HG03575 (cell line): Measurements from ENCODE around the gene TBL3.

ENCODE experiments used
- ATAC-seq: cut with Tn5 transposase; IDR thresholded peaks from one replicate; pipeline ENCODE4 v1.9.1; 2021; ENCODE audit not compliant: unreplicated experiment, insufficient number of reproducible peaks, low FRiP score; ENCODE audit errors: extremely low read depth

Gene TBL3

DNA sequence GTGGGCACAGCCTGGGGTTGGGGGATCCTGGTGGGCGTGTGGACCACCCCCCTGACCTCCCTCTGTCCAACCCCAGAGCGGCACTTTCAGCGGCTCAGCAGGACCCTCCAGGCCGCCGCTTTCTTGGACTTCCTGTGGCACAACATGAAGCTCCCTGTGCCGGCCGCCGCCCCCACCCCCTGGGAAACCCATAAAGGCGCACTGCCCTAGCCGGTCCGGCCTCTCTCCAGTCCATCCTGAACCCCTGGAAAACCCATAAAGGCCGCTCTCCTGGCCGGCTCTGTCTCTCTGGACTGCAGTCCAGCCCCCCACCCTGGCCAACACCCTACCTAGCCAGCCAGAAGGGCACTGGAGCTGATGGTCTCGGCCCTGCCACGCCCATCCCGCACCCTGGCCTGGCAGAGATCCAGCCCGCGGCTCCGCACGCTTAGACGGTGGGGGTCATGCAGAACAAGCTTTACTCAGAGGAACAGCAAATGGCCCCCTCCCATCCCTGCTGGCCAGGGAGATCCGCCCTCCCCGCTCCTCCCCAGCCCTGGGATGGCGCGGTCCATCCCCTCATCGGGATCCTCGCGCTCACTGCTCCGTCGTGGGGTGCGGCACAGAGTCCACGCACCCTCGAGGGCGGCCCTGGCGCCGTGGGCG lies 6.7 kb downstream of the TBL3 start:
- ATAC-seq, result no peak

DNA sequence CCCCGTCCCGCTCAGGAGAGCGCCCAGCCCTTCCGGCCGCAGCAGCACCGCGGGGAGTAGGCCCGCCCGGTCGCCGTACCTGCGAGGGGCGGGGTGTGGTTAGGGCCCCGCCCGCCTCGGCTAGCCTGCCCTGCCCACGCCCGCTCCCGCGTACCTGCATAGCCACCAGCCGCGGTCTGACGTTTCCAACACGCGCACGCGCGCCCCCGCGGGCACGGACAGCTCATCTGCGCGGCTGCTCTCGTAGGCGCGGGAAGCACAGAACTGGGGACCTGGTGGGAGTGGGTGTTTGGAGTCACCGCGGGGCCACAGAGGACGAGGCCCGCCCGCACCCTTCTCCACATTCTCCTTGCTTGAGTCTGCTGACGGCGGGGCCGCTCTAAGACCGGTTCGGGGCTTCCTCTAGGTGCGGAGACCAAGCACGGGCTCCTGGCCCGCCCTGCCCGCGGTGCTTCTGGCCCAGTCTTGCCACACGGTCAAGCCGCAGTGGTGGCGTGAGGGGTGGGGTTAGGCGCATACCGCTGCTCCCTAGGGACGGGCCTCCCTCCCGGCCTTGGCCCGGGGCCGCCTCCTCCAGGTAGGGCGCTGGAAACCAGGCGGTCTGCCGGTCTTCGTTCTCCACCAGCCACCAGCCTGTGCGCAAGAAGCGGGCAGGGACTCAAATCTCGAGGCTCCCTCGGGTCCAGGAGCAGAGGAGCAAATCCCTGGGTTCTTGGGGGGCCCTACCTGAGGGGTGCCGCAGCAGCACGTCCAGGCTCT lies 7.6 kb downstream of the TBL3 start:
- no peak for ATAC-seq

DNA sequence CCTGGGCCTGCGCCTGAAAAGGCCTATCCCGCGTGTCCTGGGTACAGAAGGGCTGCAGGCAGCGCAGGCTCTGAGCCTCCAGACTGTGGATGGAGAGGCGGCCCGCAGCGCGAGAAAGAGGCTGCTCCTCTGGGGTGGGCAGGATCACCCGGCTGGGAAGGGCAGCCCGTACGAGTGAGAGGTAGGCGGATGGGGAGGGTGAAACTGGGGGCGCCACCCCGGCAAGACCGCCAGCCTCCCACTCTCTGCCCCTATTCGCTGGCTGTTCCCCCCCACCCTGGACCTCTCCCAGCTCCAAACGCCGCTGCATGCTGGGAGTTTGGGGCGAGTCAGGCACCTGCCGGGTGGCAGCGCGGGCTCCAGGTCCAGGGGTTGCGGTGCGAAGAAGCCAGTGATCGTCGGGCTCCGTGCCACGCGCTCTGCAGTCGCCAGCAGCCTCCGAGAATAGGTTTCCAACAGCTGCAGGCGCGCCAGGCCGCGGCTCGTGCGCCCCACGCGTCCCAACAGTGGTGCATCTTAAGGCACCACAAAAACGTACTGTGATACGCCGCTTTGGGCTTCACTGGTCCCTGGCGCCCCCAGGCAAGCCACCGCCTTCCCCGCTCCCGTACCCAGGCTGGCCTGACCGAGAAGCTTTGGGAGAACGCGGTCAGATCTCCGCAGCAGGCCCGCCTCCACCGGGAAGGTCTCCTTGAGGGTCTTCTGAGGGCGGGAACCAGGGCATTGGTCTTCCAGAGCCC lies 8.3 kb downstream of the TBL3 start:
- no peak for ATAC-seq

DNA sequence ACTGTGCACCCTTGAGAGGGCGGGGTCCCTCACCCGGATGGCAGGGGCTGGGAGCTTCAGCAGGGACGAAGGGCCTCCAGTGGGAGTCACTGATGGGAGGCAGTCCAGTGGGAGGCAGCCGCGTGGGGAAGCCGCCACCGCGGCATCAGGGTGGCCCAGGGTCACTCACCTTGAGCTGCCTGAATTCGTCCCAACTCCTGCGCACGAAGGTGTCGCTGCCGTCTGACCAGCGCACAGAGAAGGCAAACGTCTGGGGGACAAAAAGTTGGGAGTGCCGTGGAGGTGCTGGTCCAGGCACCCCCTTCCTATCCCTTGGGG lies 8.9 kb downstream of the TBL3 start:
- ATAC-seq, result no peak

DNA sequence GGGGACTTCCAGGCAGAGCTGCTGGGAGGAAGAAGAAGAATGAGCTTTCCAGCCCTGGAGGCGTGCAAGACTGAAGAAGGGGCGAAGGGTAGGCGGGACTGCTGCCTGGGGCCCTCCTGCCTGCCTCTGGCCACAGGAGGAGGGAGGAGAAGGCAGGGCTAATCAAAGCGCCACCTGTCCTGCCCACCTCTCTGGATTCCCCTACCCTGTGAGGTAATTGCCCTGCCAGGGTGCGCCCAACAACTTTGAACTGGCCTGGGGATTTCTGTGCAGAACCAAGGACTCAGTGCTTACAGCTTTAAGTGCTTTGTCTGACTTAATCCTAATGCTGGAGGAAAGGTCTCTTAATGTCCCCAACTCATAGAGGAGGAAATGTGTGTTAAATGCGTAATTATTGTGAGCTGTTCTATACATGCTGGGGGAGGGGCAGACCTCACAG lies 9.6 kb downstream of the TBL3 start, which contains the start of gene NOXO1:
Gene NOXO1 (minus strand): TSS at position 72 of the 439 bp plus-strand sequence. CDS start 290 bp downstream, outside the sequence.
- ATAC-seq, result no peak

DNA sequence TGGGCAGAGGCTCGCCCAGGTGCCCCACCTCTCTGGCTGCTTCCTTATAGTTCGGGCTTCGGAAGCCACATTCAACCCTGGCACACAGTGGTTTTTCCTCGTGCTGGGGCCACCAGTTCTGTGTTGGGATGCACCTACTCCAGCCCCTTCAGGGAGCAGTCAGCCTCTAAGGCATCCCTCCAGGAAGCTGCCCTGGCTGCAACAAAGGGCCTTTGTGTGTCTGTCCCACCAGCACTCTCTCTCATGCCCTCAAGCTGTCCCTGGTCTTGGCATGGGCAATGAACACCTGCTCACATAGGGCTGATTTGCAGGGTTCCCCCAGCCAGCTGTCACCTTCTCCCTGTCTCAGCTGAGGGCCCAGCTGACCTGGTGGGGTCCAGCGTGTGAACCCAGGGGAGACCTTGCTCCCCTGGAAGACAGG lies 10.2 kb downstream of the TBL3 start:
- ATAC-seq, result no peak

DNA sequence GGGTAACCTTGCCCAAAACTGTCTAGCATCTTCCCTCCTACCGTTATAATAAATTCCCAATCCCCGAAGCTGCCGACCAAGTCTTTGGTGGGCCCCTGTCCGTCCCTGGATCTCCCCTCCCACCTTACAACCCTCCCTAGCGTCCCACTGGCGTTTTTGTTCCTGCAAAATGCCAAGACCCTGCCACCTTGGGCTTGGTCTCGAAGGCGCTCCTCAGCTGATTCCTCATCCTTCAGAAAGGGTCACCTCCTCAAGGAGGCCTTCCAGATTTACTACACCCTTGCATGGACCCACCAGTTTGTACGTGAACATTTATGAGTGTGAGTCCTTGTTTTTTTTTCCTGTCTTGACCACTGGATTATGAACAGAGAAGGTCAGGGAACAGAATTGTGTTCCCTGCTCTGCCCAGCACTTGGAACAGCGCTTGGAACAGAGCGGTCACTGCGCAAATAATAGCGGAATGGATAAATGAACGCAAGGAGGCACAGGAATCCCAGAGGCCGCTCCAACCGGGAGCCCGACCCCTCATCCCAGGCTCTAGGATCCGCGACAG lies 11.2 kb downstream of the TBL3 start:
- ATAC-seq, result no peak

DNA sequence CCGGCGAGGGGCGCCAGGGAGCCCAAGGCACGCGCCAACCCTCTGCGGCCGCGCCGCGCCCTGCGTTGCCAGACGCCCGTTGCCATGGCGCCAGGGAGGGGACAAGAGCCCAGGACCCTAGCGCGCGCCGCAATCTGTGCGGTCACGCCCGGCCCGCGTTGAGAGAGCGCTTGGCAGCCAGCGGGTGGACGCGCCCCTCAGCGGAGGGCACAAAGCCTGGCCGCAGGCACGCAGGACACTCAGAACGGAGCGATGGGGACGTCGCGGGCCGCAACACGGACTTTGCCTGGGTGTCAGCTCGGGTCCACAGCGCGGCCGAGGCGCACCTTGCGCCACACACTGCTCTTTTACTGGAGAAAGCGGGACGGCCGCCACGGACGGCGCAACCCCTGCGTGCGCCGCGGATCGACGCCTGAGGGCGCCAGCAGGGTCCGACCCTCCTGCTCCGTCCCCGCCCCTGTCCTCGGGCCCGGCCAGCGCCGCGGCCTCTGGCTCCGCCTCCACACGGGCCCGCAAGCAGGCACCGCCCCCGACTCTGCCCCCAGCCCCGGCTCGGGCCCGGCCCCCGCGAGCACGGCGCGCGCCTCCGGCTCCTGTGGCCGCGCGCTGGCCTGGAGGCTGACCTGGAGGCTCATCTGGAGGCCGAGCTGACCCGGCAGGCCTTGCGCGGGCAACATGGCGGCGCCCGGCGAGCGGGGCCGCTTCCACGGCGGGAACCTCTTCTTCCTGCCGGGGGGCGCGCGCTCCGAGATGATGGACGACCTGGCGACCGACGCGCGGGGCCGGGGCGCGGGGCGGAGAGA lies 11.9 kb downstream of the TBL3 start, which contains the start of gene GFER:
Gene GFER (plus strand): TSS at position 650 of the 803 bp plus-strand sequence. CDS start 26 bp downstream, at position 676.
- ATAC-seq, result no peak

DNA sequence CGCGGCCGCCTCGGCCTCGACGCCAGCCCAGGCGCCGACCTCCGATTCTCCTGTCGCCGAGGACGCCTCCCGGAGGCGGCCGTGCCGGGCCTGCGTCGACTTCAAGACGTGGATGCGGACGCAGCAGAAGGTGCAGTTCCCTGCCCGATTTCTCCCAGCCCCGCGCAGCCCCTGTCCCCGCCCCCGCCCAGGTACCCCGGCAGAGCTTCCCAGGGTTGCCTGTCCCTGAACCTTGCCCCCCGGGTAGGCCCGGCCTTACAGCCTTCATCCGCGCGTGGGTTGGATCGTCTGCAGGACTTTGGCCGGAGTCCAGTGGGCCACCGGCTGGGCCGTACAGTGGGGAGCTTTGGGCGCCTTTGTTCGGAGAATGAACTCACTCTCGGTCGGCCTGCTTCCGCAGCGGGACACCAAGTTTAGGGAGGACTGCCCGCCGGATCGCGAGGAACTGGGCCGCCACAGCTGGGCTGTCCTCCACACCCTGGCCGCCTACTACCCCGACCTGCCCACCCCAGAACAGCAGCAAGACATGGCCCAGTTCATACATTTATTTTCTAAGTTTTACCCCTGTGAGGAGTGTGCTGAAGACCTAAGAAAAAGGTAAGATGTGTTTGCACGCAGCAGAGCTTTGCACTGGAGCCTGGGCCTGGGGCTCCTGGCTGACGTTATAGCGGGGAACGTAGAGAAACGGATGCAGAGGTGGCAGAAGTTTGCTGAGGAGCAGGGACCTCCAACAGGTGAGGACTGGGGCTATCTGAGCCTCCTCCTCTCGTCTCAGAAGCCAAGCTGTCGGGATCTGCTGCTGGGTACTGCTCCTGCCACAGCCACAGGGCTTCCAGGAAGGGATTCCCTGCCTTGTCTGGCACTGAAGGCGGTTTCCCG lies 12.7 kb downstream of the TBL3 start:
- ATAC-seq, result no peak

DNA sequence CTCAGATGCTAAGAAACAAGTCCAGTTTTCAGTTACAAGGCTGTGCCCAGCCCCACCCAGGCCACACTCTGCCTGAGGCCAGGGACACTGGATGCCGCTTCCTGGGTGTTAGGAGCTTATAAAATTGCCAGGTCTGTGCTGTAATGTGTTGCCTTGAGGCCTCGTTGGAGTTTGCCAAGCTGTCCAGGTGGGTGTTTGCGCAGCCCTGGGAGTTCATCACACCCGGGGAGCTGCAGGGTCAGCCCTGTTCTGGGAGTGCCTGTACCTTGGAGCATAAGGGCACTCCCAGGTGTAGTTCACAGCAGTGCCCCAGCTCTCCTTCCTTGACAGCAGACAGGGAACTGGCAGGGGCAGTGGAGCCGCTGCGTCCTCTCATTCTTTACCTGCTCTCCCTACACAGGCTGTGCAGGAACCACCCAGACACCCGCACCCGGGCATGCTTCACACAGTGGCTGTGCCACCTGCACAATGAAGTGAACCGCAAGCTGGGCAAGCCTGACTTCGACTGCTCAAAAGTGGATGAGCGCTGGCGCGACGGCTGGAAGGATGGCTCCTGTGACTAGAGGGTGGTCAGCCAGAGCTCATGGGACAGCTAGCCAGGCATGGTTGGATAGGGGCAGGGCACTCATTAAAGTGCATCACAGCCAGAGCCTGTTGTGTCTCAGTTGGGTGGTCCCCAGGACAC lies 13.8 kb downstream of the TBL3 start:
- ATAC-seq, result no peak

DNA sequence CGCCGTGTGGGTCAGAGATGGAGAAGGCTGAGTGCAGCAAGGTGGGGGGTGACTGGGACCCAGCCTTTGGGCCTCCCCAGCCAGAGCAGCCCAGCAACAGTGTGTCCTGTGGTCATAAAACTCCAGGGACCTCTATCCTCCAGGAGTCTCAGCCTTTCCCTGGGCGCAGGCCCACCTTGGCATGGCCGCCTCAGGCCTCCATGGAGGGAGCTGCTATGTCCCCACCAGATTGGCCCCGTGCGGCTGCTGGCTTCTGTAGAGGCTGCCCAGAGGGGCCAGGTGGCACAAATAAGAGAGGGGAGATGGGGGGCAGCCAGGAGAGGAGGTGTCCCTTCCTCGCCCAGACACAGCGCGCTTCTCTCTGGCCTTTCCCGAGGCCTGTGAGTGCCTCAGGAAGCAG lies 15.3 kb downstream of the TBL3 start:
- ATAC-seq, result no peak

DNA sequence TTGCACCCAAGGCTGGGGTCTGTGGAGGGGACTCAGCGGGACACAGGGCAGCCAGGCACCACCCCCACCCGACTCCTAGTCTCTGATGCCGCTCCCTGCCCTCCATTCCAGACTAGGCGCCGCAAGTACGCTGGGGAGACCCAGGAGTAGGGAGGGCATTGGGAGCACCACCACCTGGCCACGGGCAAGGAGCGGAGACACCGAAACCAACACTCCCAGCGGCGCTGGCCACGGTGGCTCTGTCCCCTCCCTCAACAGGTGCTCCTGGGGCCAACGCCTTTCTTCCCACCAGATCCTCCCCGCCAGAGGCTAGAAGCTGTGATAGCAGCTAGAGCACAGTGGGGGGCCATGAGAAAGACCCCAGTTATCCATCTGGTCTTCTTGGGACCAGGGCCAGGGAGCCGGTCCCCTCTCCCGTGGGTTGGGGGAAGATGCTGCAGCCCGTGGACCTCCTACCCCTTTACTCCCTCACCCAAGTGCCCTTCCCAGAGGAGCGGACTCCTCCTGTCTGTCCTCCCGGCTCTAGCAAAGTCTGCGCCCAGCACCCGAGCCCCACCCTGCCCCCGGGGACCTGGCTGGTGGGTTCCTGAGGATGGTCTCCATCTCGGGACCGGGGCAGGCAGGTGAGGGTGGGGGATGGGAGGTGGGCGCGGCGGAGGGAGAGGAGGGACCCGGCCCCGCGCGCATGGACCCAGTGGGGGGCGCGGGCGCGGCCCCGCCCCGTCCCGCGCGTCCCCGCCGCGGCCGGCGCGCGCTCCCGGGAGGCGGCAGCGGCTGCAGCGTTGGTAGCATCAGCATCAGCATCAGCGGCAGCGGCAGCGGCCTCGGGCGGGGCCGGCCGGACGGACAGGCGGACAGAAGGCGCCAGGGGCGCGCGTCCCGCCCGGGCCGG lies 17.6 kb downstream of the TBL3 start, which contains the start of gene SYNGR3:
Gene SYNGR3 (plus strand): TSS at position 762 of the 892 bp plus-strand sequence. CDS start 133 bp downstream, outside the sequence.
- no peak for ATAC-seq

DNA sequence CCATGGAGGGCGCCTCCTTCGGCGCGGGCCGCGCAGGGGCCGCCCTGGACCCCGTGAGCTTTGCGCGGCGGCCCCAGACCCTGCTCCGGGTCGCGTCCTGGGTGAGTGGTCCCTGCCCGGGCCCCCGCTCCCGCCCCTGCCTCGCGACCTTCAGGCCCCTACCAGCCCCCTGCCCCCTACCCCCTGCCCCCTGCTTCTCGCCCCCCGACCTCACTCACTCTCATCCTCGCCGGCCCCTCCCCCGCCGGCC lies 18.2 kb downstream of the TBL3 start:
- no peak for ATAC-seq

DNA sequence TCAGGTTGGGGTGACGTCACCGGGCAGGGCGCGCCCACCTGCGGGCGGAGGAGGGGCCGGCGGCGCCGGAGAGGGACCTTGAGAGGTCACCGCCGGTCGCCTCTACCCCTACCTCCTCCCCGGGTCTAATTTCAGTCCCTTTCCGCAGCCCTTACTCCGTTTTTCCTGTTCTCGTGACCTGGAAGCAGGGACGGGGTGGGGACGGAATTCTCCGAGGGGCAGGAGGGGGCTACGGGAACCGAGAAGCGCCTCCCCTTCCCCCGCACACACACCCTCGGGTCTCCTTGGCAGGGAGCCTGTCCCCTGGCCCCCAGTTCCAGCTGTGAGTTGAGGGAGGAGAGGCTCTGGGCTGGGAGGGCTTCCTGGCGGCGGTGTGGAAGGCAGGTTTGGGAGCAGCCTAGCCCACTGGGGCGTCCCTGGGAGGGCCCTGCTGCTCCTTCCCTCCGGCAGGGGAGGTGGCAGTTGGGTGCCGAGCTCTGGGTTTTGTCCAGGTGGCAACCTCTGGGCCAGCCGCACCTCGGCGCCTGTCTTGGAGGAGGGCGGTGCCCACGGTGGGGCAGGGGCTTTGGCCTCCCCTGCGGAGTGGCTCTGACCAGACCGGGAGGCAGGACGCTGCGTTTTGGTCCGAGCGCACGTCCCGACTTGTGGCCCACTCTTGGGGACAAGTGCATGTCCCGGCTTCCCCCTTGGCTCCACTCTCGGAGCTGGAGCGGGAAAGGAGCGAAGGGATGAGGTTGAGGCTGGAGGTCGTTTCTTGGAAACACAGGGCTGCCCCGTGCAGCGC lies 18.7 kb downstream of the TBL3 start:
- no peak for ATAC-seq

DNA sequence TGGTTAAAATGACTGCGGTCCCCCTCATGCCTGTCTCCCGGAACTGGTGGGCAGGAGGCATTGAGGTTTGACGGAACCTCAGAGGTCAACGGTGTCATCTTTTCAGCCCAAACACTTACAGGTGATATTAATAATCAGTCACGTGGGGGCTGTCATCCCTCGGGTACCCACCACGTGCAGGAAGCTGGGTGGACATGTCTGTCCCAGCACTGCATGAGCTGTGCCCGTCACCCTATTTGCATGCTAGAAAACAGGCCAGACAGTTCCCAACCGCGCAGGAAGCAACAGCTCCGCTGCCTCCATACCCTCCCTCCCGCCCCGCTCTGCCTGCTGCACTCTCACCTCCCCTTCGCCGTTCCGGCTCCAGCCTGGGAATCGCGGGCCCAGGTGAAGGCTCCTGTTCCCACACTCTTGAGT lies 19.3 kb downstream of the TBL3 start:
- ATAC-seq, result no peak

DNA sequence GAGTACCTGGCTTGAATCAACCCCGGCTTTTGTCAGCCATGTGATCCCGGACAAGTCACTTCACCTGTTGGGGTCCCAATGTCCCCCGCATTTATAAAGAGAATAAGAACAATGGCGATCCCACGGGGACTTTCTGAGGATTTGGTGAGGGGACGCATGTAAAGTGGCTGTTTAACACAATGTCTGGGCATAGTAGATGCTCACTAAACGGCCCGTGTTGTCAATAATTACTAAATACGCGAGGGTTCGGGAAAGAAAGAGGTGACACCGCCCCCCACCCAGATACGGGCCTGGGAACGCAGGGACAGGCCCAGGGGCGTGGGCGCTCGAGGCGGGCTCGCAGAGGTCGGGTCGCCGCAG lies 19.7 kb downstream of the TBL3 start:
- no peak for ATAC-seq
